NCI-H2107 treated with DMSO at 0.1 percent for 48 hours (cell line): ENCODE data around the gene IFNLR1.
A peak's percentile ranks its signal among the peaks of the same experiment; 100 is the strongest.

Experiments
- DNase-seq: peaks from one replicate; lab custom pipeline; 2025; ENCODE audit not compliant: unreplicated experiment; lab: John Stamatoyannopoulos, UW

Gene IFNLR1

GRCh38 chr1:24124980-24125379, 62.1 kb downstream of the IFNLR1 start:
- no peak for DNase-seq

- DNase-seq: no peak
These were observed 63.5 kb downstream of the IFNLR1 start for GRCh38 chr1:24123611-24124010.

GRCh38 chr1:24122776-24123175, 64.3 kb downstream of the IFNLR1 start:
- no peak for DNase-seq

GRCh38 chr1:24121406-24121805, 65.7 kb downstream of the IFNLR1 start:
- DNase-seq: no peak

- no peak for DNase-seq
These were observed 66.1 kb downstream of the IFNLR1 start for GRCh38 chr1:24120965-24121364.

- DNase-seq: no peak
These were observed 67.0 kb downstream of the IFNLR1 start for GRCh38 chr1:24119859-24120756.

- DNase-seq: no peak
These were observed 67.6 kb downstream of the IFNLR1 start for GRCh38 chr1:24119489-24119858.

- DNase-seq: no peak
These were observed 68.5 kb downstream of the IFNLR1 start for GRCh38 chr1:24118410-24119242.

GRCh38 chr1:24117722-24118409, 69.2 kb downstream of the IFNLR1 start:
- no peak for DNase-seq

- no peak for DNase-seq
These were observed 70.0 kb downstream of the IFNLR1 start for GRCh38 chr1:24117132-24117531.

GRCh38 chr1:24114753-24115152, 72.3 kb downstream of the IFNLR1 start:
- DNase-seq: no peak

- no peak for DNase-seq
These were observed 73.5 kb downstream of the IFNLR1 start for GRCh38 chr1:24113641-24114033.

- DNase-seq: peak; percentile 43
These were observed 74.9 kb downstream of the IFNLR1 start, which contains the start of gene MYOM3 for GRCh38 chr1:24111996-24112779. Gene MYOM3, minus strand, starts transcription at chr1:24112135. Its CDS starts 3,499 bp downstream, at chr1:24108636.

GRCh38 chr1:24111262-24111995, 75.7 kb downstream of the IFNLR1 start:
- DNase-seq: no peak

- DNase-seq: no peak
These were observed 76.3 kb downstream of the IFNLR1 start for GRCh38 chr1:24110642-24111261.

GRCh38 chr1:24109686-24110475, 77.2 kb downstream of the IFNLR1 start:
- no peak for DNase-seq

- DNase-seq: no peak
These were observed 78.0 kb downstream of the IFNLR1 start for GRCh38 chr1:24109166-24109483.

- DNase-seq: no peak
These were observed 78.5 kb downstream of the IFNLR1 start for GRCh38 chr1:24108334-24109165.
